HepG2 (cell line): ENCODE data around the gene SSH3. TPM values are rescaled to one million over a fixed set of nuclear protein-coding genes. Genes with fewer than 3 reads are reported as not detected.

Experiments used
- MATR3 ChIP-seq: sonication (generic); formaldehyde crosslinking; IDR thresholded peaks from 2 replicates; pipeline ENCODE4 v1.4.0; 2020; ENCODE audit warnings: missing genetic modification reagents
- MED8 ChIP-seq: sonication (generic); formaldehyde crosslinking; IDR thresholded peaks from 2 replicates; pipeline ENCODE4 v1.8.1; 2023; ENCODE audit warnings: mild to moderate bottlenecking, missing genetic modification reagents; ENCODE audit not compliant: insufficient replicate concordance
- POLR2G ChIP-seq: fragments of 200-400 bp; formaldehyde crosslinking; IDR thresholded peaks from 2 replicates; pipeline ENCODE4 v1.6.1; 2018; ENCODE audit warnings: mild to moderate bottlenecking, low read depth, low read length, moderate library complexity
- RBM22 ChIP-seq: fragments of 200-400 bp; formaldehyde crosslinking; optimal IDR thresholded peaks from 2 replicates; pipeline ENCODE3; 2017; ENCODE audit warnings: mild to moderate bottlenecking, low read length, moderate library complexity
- ZBTB39 ChIP-seq: sonication (generic); formaldehyde crosslinking; IDR thresholded peaks from 2 replicates; pipeline ENCODE4 v1.5.0; 2020; ENCODE audit warnings: missing genetic modification reagents
- ZNF775 ChIP-seq: sonication (generic); formaldehyde crosslinking; IDR thresholded peaks from 2 replicates; pipeline ENCODE4 v1.4.0; 2020; ENCODE audit warnings: missing genetic modification reagents, mild to moderate bottlenecking, moderate library complexity, borderline replicate concordance
- polyA plus RNA-seq, 8 experiments: library from polyadenylated mRNA; depleted of rRNA in 3 of 8; stranded (reverse) in 7 of 8; unstranded in 1 of 8; fragments of >200 nt; fragmentation: Illumina TruSeq in 4 of 8; extraction: Trizol in 4 of 8; gene quantifications; 2 replicates each; pipeline versions ENCODE4 v1.2.1 to v1.2.3, GENCODE V29; 2011 to 2016; ENCODE audit warnings: low read depth in 4 of 8, missing spikeins in 1 of 8, mixed read lengths in 1 of 8; ENCODE audit not compliant: insufficient read depth in 1 of 8
- total RNA-seq, 5 experiments: library from RNA; depleted of rRNA; stranded (reverse); fragments of >200 nt; fragmentation: Illumina TruSeq; extraction: Trizol; gene quantifications; 2 replicates each; pipeline ENCODE4 v1.2.3, GENCODE V29; 2016; ENCODE audit warnings: low read depth in 1 of 5
- TF ChIP-seq, protein P1 (sequence below): sonication (generic); formaldehyde crosslinking; IDR thresholded peaks from 2 replicates; pipeline ENCODE4 v1.9.0; 2022; ENCODE audit warnings: missing genetic modification reagents, mild to moderate bottlenecking, borderline replicate concordance

SSH3 gene
- total and polyA plus RNA-seq, 2 of the 13 experiments (the other 11 are each of a cell fraction or from before 2014, with no cell fraction given), result 12.4 to 18.8 TPM

DNA sequence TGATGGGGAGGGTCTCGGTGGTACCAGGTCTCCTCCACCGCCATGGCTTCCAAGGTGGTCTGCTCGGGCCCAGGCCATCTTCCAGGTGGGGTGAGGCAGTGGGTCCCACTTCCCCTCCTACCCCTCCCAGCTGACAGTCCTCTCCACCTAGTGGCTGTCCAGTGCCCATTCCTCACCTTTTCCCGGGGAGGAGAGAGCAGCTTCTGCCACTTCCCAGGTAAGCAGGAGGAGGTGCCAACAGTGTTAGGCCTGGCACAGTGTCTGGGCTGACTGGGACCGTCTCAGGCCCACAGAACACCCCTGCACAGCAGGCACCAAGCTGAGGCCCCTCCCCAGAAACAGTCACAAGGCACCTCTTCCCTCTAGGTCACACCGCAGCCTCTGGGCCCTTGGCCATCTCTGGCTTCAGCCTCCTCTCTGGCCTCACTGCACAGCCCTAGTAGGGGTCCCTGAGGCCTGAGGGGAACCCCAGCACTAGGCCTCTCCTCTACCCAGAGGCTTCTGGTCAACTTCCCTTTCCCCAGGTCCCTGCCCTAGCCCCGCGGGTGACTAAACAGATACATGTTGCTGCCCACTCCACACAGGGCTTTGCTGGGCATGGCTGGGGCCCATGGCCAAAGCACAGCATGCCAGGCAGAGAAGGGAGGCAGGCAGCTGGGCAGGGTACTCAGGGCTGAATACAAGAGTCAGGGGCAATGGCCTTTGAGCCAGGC is 16.6 kb upstream of the SSH3 start (continued):
- TF ChIP-seq, protein P1, sequence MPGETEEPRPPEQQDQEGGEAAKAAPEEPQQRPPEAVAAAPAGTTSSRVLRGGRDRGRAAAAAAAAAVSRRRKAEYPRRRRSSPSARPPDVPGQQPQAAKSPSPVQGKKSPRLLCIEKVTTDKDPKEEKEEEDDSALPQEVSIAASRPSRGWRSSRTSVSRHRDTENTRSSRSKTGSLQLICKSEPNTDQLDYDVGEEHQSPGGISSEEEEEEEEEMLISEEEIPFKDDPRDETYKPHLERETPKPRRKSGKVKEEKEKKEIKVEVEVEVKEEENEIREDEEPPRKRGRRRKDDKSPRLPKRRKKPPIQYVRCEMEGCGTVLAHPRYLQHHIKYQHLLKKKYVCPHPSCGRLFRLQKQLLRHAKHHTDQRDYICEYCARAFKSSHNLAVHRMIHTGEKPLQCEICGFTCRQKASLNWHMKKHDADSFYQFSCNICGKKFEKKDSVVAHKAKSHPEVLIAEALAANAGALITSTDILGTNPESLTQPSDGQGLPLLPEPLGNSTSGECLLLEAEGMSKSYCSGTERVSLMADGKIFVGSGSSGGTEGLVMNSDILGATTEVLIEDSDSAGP, result 0 out of 2 replicates have a peak, but pooled peaks have one; percentile 45
- TF ChIP-seq MATR3 (CRISPR knock-in tag), result no peak
- no peak for TF ChIP-seq MED8
- peak; percentile 36 for TF ChIP-seq RBM22
- TF ChIP-seq POLR2G, result 0 out of 2 replicates have a peak, but pooled peaks have one; percentile 8
- no peak for TF ChIP-seq ZNF775
- no peak for TF ChIP-seq ZBTB39 (CRISPR knock-in tag)
- TF ChIP-seq, all 625 proteins: peak for 5
